Measurements from ENCODE around the gene RARG. TPM values are rescaled to one million over a fixed set of nuclear protein-coding genes. Genes with fewer than 3 reads are reported as not detected.

RARG gene
- total and polyA plus RNA-seq, 2 donors (not counting 3 experiments of a cell fraction or from before 2014, with no cell fraction given), result 9.9 to 19.5 TPM

GRCh38 chr12:53187145-53187899 is 44.7 kb downstream of the RARG start:
- no peaks in the 10 kb centered on the region for H3K27me3 ChIP-seq (ENCODE audit: control insufficient read depth in 2 of 2, insufficient read depth in 2 of 2, low read length in 2 of 2)
- H3K4me2 ChIP-seq (ENCODE audit: insufficient read depth, low read length), result no peak overlapping the region
- H3K36me3 ChIP-seq (ENCODE audit: control insufficient read depth in 2 of 2, extremely low read depth in 1 of 2, insufficient read depth in 2 of 2, low read length in 2 of 2), result peaks cover 27 to 34% of the 10 kb centered on the region in 2 experiments
- intact Hi-C loops (cut with micrococcal nuclease), result no loop called here
- no peak overlapping the region for H3K4me3 ChIP-seq (replicated peaks in 1 of 3; ENCODE audit: insufficient read depth in 1 of 3, low read depth in 1 of 3, low read length in 3 of 3)
- H3K9me1 ChIP-seq (replicated peaks; ENCODE audit: control insufficient read depth, extremely low read depth, insufficient read depth, low read length), result no peaks in the 10 kb centered on the region
- TF ChIP-seq POLR2A (IDR thresholded peaks at IDR 0.05; ENCODE audit: low read depth, low read length) (no peak), FOS (IDR thresholded peaks at IDR 0.05; ENCODE audit: borderline replicate concordance, insufficient read depth, low read length) (no peak), POLR2AphosphoS5 (IDR thresholded peaks at IDR 0.05; ENCODE audit: insufficient read depth, low read depth, low read length) (no peak)
- dilution Hi-C loops (cut with MboI; ENCODE audit: extremely low pct_ligation_motif_present, low sequenced_read_pairs), result loop anchor here (10.0 kb wide), 1 partner anchor 53 kb away; no protein-coding TSS in a partner anchor
- H3K27ac ChIP-seq (ENCODE audit: insufficient read depth, low read depth, low read length), result no peak overlapping the region
- BruUV-seq (replicated peaks), result no TSS peak
- ChIA-PET CTCF (interaction anchor here (0.7 to 7.2 kb wide), 9 partner anchors 11 to 149 kb away, joined by 3 to 101 read pairs (median 3); partner anchors contain the start of gene AAAS), POLR2A (no interaction called here)
- H4K20me1 ChIP-seq (replicated peaks; ENCODE audit: control insufficient read depth, extremely low read depth, insufficient read depth, low read length), result no peaks in the 10 kb centered on the region
- no peak overlapping the region for H3K9ac ChIP-seq (replicated peaks; ENCODE audit: extremely low read depth, insufficient read depth, low read length)
- H3K9me3 ChIP-seq (replicated peaks; ENCODE audit: control insufficient read depth, insufficient read depth, low read length), result no peaks in the 10 kb centered on the region
- DNase-seq (ENCODE audit: low read depth, low spot score) (no peak), FAIRE-seq (no peak)
- no peak overlapping the region for H2AFZ ChIP-seq (ENCODE audit: low read depth, low read length)
- peaks cover 10% of the 10 kb centered on the region for H3K79me2 ChIP-seq (ENCODE audit: control insufficient read depth, insufficient read depth, low read length)
- H3K4me1 ChIP-seq (ENCODE audit: control insufficient read depth, extremely low read depth, insufficient read depth, low read length), result peaks cover 11% of the 10 kb centered on the region

- Histone ChIP-seq H3K36me3 (ENCODE audit: control insufficient read depth in 2 of 2, extremely low read depth in 1 of 2, insufficient read depth in 2 of 2, low read length in 2 of 2) (peaks cover 27 to 34% of the 10 kb centered on the region in 2 experiments), H3K9me1 (replicated peaks; ENCODE audit: control insufficient read depth, extremely low read depth, insufficient read depth, low read length) (no peaks in the 10 kb centered on the region), H3K4me1 (ENCODE audit: control insufficient read depth, extremely low read depth, insufficient read depth, low read length) (peaks cover 16% of the 10 kb centered on the region), H4K20me1 (replicated peaks; ENCODE audit: control insufficient read depth, extremely low read depth, insufficient read depth, low read length) (no peaks in the 10 kb centered on the region), H2AFZ (ENCODE audit: low read depth, low read length) (no peak overlapping the region), H3K4me2 (ENCODE audit: insufficient read depth, low read length) (no peak overlapping the region), H3K79me2 (ENCODE audit: control insufficient read depth, insufficient read depth, low read length) (peaks cover 16% of the 10 kb centered on the region), H3K9me3 (replicated peaks; ENCODE audit: control insufficient read depth, insufficient read depth, low read length) (no peaks in the 10 kb centered on the region), H3K27ac (ENCODE audit: insufficient read depth, low read depth, low read length) (no peak overlapping the region), H3K4me3 (replicated peaks in 1 of 3; ENCODE audit: insufficient read depth in 1 of 3, low read depth in 1 of 3, low read length in 3 of 3) (no peak overlapping the region), H3K9ac (replicated peaks; ENCODE audit: extremely low read depth, insufficient read depth, low read length) (no peak overlapping the region), H3K27me3 (ENCODE audit: control insufficient read depth in 2 of 2, insufficient read depth in 2 of 2, low read length in 2 of 2) (no peaks in the 10 kb centered on the region)
- no peak for TF ChIP-seq GATA2 (IDR thresholded peaks at IDR 0.05; ENCODE audit: insufficient read depth, insufficient read length, low read depth, low read length)
- no peak for TF ChIP-seq FOS (IDR thresholded peaks at IDR 0.05; ENCODE audit: borderline replicate concordance, insufficient read depth, low read length)
- no peak for TF ChIP-seq POLR2A (IDR thresholded peaks at IDR 0.05; ENCODE audit: low read depth, low read length)
- DNase-seq (ENCODE audit: low read depth, low spot score), result no peak
- BruUV-seq (replicated peaks), result no TSS peak
- dilution Hi-C loops (cut with MboI; ENCODE audit: extremely low pct_ligation_motif_present, low sequenced_read_pairs), result loop anchor here (10.0 kb wide), 1 partner anchor 52 kb away; no protein-coding TSS in a partner anchor
- CTCF ChIA-PET, result interaction anchor here (1.2 to 7.2 kb wide), 6 partner anchors 12 to 120 kb away, joined by 3 to 101 read pairs (median 17); no protein-coding TSS in a partner anchor
- intact Hi-C loops (cut with micrococcal nuclease), result no loop called here
- FAIRE-seq, result no peak
- POLR2A ChIA-PET, result no interaction called here
Measured at GRCh38 chr12:53186745-53187144, 45.3 kb downstream of the RARG start.
